HG03135 (cell line): ENCODE results near the gene OR5W2.
"Not testable (repeated sequence)": the region's sequence is repeated elsewhere in the genome, so short reads cannot be mapped to it uniquely, and the experiment has no call there.

Experiments
- ATAC-seq: cut with Tn5 transposase; IDR thresholded peaks from one replicate; pipeline ENCODE4 v1.9.1; 2021; ENCODE audit warnings: mild to moderate bottlenecking, moderate library complexity; ENCODE audit not compliant: unreplicated experiment

Gene OR5W2

GRCh38 chr11:55914482-55914881 lies at the start of gene OR5W2:
Gene OR5W2, minus strand, starts transcription at chr11:55914582. Its CDS starts 0 bp downstream, at chr11:55914582.
- ATAC-seq: no peak

GRCh38 chr11:55956521-55956920 lies 42.1 kb upstream of the OR5W2 start:
- no peak for ATAC-seq

GRCh38 chr11:55949330-55949729 lies 34.9 kb upstream of the OR5W2 start:
- ATAC-seq: no peak

- no peak for ATAC-seq
These were observed 28.5 kb upstream of the OR5W2 start for GRCh38 chr11:55942785-55943392.

- ATAC-seq: no peak
These were observed 21.9 kb upstream of the OR5W2 start, which contains the start of gene OR5I1 for GRCh38 chr11:55936300-55936699. Gene OR5I1, minus strand, starts transcription at chr11:55936400. Its CDS starts 0 bp downstream, at chr11:55936400.

GRCh38 chr11:55920537-55920936 lies 6.2 kb upstream of the OR5W2 start:
- no peak for ATAC-seq

GRCh38 chr11:55902308-55902707 lies 12.1 kb downstream of the OR5W2 start:
- no peak for ATAC-seq

- no peak for ATAC-seq
These were observed 19.2 kb downstream of the OR5W2 start for GRCh38 chr11:55895216-55895615.

- ATAC-seq: not testable (repeated sequence)
These were observed 28.9 kb downstream of the OR5W2 start for GRCh38 chr11:55885481-55885880.

GRCh38 chr11:55884995-55885394 lies 29.4 kb downstream of the OR5W2 start:
- ATAC-seq: not testable (repeated sequence)

GRCh38 chr11:55882997-55883396 lies 31.4 kb downstream of the OR5W2 start, which contains the start of gene TRIM51:
Gene TRIM51, plus strand, starts transcription at chr11:55883297. Its CDS starts 2,132 bp downstream, at chr11:55885429.
- ATAC-seq: not testable (repeated sequence)

GRCh38 chr11:55873146-55873545 lies 41.2 kb downstream of the OR5W2 start:
- ATAC-seq: not testable (repeated sequence)

- ATAC-seq: not testable (repeated sequence)
These were observed 41.7 kb downstream of the OR5W2 start for GRCh38 chr11:55872731-55873130.

GRCh38 chr11:55867354-55867753 lies 47.0 kb downstream of the OR5W2 start:
- ATAC-seq: not testable (repeated sequence)
